K562 (cell line): ENCODE data around the gene SGSM2. TPM values are rescaled to one million over a fixed set of nuclear protein-coding genes. Genes with fewer than 3 reads are reported as not detected.

Source experiments
- BMI1 ChIP-seq: fragments of 150-350 bp; IDR thresholded peaks from 2 replicates; pipeline ENCODE4 v1.6.1; 2014; ENCODE audit warnings: low read length
- CBX1 ChIP-seq: sonication (generic); IDR thresholded peaks from 2 replicates; pipeline ENCODE4 v1.6.1; 2016; ENCODE audit warnings: antibody characterized with exemption, low read depth, mild to moderate bottlenecking
- CCAR2 ChIP-seq: fragments of 200-400 bp; formaldehyde crosslinking; IDR thresholded peaks from 2 replicates; pipeline ENCODE4 v1.6.1; 2017; ENCODE audit warnings: mild to moderate bottlenecking, low read depth, low read length
- GATA2 ChIP-seq: sonication (generic); formaldehyde crosslinking; IDR thresholded peaks from 2 replicates; pipeline ENCODE4 v1.4.0; 2020; ENCODE audit warnings: mild to moderate bottlenecking, missing genetic modification reagents
- HDAC6 ChIP-seq: IDR thresholded peaks from 2 replicates; pipeline ENCODE4 v1.6.1; 2012; ENCODE audit warnings: low read depth, mild to moderate bottlenecking, control low read depth, inconsistent platforms, low read length, moderate library complexity
- HMG20B ChIP-seq: fragments of 250-450 bp; sonication (Bioruptor Pico); IDR thresholded peaks from 2 replicates; pipeline ENCODE4 v1.5.0; 2021; ENCODE audit warnings: mild to moderate bottlenecking
- LEF1 ChIP-seq: fragments of 450-650 bp; IDR thresholded peaks from 2 replicates; pipeline ENCODE4 v1.6.1; 2016; ENCODE audit warnings: mild to moderate bottlenecking
- MAZ ChIP-seq, 2 experiments: fragments of 450-650 bp in 1 of 2; sonication (generic) in 1 of 2; formaldehyde crosslinking; IDR thresholded peaks in 1 of 2; conservative IDR thresholded peaks in 1 of 2; 2 replicates each; pipeline versions ENCODE4 v1.4.0 to v1.5.0; 2020; ENCODE audit warnings: mild to moderate bottlenecking in 1 of 2, missing genetic modification reagents in 1 of 2
- MTA2 ChIP-seq: fragments of 450-650 bp; IDR thresholded peaks from 2 replicates; pipeline ENCODE4 v1.6.1; 2016; ENCODE audit warnings: low read depth
- NFIX ChIP-seq: fragments of 250-450 bp; sonication (Bioruptor Pico); IDR thresholded peaks from 2 replicates; pipeline ENCODE4 v1.4.0; 2020; ENCODE audit warnings: low read depth, mild to moderate bottlenecking, moderate library complexity
- NFRKB ChIP-seq: fragments of 450-650 bp; IDR thresholded peaks from 2 replicates; pipeline ENCODE4 v1.6.1; 2016; ENCODE audit warnings: low read depth
- RFX1 ChIP-seq: fragments of 450-650 bp; IDR thresholded peaks from 2 replicates; pipeline ENCODE4 v1.6.1; 2016; ENCODE audit warnings: mild to moderate bottlenecking, moderate library complexity
- RNF2 ChIP-seq: sonication (generic); IDR thresholded peaks from 2 replicates; pipeline ENCODE4 v1.6.1; 2016
- SIX5 ChIP-seq, 2 experiments: IDR thresholded peaks; 2 replicates each; pipeline ENCODE4 v1.6.1; 2011; ENCODE audit warnings: low read length in 2 of 2, borderline replicate concordance in 1 of 2, low read depth in 1 of 2, mild to moderate bottlenecking in 1 of 2, moderate library complexity in 1 of 2; ENCODE audit not compliant: insufficient read depth in 1 of 2
- SRSF7 ChIP-seq: fragments of 200-400 bp; formaldehyde crosslinking; optimal IDR thresholded peaks from 2 replicates; pipeline ENCODE3; 2017; ENCODE audit warnings: mild to moderate bottlenecking, low read depth, low read length
- TAF7 ChIP-seq: fragments of 450-650 bp; IDR thresholded peaks from 2 replicates; pipeline ENCODE4 v1.6.1; 2016; ENCODE audit warnings: missing genetic modification characterization, missing compliant biosample characterization
- TGIF2 ChIP-seq: sonication (generic); formaldehyde crosslinking; IDR thresholded peaks from 2 replicates; pipeline ENCODE4 v1.8.1; 2022; ENCODE audit warnings: mild to moderate bottlenecking, missing genetic modification reagents, moderate library complexity
- ZNF324 ChIP-seq: fragments of 250-450 bp; sonication (Bioruptor Pico); IDR thresholded peaks from 2 replicates; pipeline ENCODE4 v1.4.0; 2020; ENCODE audit warnings: mild to moderate bottlenecking
- ZNF431 ChIP-seq: sonication (generic); formaldehyde crosslinking; IDR thresholded peaks from 2 replicates; pipeline ENCODE4 v1.8.0; 2022; ENCODE audit warnings: mild to moderate bottlenecking, missing genetic modification reagents
- polyA plus RNA-seq, 8 experiments: library from polyadenylated mRNA; depleted of rRNA in 4 of 8; stranded (reverse) in 5 of 8; unstranded in 3 of 8; fragments of >200 nt; fragmentation: Nextera tagmentation in 2 of 8; fragmentation: Illumina TruSeq in 1 of 8; extraction: Ambion mirVana in 2 of 8; extraction: Trizol in 1 of 8; gene quantifications; 2 replicates each; pipeline versions ENCODE4 v1.2.1 to v1.2.3, GENCODE V29; 2011 to 2014; ENCODE audit warnings: inconsistent platforms in 1 of 8, missing spikeins in 1 of 8
- total RNA-seq, 7 experiments: library from RNA; depleted of rRNA in 6 of 7; stranded (reverse); fragments of >200 nt in 6 of 7; fragmentation: Illumina TruSeq in 2 of 7; extraction: Trizol in 2 of 7; gene quantifications; 2 replicates each; pipeline versions ENCODE4 v1.2.1 to v1.2.3, GENCODE V29; 2011 to 2021; ENCODE audit warnings: low replicate concordance in 1 of 7
- TF ChIP-seq, protein P1 (sequence below): sonication (generic); formaldehyde crosslinking; IDR thresholded peaks from 2 replicates; pipeline ENCODE4 v1.8.0; 2023; ENCODE audit warnings: missing genetic modification reagents, mild to moderate bottlenecking, borderline replicate concordance
- TF ChIP-seq, protein P2 (sequence below): fragments of 450-650 bp; IDR thresholded peaks from 2 replicates; pipeline ENCODE4 v1.6.1; 2016; ENCODE audit warnings: missing biosample characterization, missing genetic modification characterization
- TF ChIP-seq, protein P3 (sequence below): fragments of 450-650 bp; IDR thresholded peaks from 2 replicates; pipeline ENCODE4 v1.6.1; 2017; ENCODE audit warnings: mild to moderate bottlenecking, moderate library complexity
- TF ChIP-seq, protein P4 (sequence below): sonication (generic); formaldehyde crosslinking; IDR thresholded peaks from 2 replicates; pipeline ENCODE4 v1.8.0; 2022; ENCODE audit warnings: mild to moderate bottlenecking, missing genetic modification reagents

SGSM2 gene
- total and polyA plus RNA-seq, 9 of the 15 experiments (the other 6 are each of a cell fraction or from before 2014, with no cell fraction given): 0.20 to 26.3 (median 14.8) TPM

DNA sequence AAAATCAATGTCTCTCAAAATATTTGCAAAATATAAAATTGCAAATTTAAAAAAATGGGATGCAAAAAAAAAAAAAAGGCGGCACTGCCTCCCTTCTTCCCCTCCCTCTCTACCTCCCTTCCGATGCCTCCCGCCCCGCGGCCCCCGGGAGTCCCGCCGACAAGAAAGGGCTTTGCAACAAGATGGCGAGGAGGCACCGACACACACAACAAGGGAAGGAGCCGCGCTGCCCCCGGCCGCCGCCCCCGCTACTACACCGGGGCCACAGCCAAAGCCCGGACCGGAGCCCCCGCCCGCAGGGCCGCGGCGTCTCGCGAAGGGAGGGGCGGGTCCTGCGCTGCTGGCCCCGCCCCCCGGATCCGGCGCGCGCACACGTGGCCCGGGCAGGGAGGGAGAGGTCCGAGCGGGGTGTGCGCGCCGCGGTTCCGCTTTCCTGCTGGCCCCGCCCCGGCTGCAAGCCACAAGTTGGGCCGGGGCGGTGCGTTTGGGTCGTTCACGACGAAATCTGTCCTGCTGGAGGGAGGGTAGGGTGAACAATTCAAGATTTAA, 63.6 kb downstream of the SGSM2 start, which contains the start of gene MNT (continued):
- TF ChIP-seq MTA2 (no peak), TAF7 (tag) (peak; percentile 53), RNF2 (no peak; the same call in 1 of the 2 replicates), ZNF324 (CRISPR knock-in tag) (no peak), CBX1 (0 out of 2 replicates have a peak, but pooled peaks have one; percentile 32), SRSF7 (no peak), SIX5 (IDR thresholded peaks at IDR 0.05; ENCODE audit: borderline replicate concordance in 1 of 2, insufficient read depth in 1 of 2, low read depth in 1 of 2, low read length in 2 of 2) (no peak), BMI1 (no peak), NFRKB (peak; percentile 70), NFIX (CRISPR knock-in tag) (no peak), LEF1 (no peak), TGIF2 (CRISPR knock-in tag) (no peak), MAZ (CRISPR knock-in tag; conservative IDR thresholded peaks at IDR 0.05 in 1 of 2, IDR thresholded peaks at IDR 0.05 in 1 of 2) (peak; percentile 83 to 91), RFX1 (no peak), HMG20B (CRISPR knock-in tag) (no peak), HDAC6 (no peak), GATA2 (CRISPR knock-in tag) (no peak), CCAR2 (no peak), ZNF431 (CRISPR knock-in tag) (no peak)
- TF ChIP-seq, protein P1, sequence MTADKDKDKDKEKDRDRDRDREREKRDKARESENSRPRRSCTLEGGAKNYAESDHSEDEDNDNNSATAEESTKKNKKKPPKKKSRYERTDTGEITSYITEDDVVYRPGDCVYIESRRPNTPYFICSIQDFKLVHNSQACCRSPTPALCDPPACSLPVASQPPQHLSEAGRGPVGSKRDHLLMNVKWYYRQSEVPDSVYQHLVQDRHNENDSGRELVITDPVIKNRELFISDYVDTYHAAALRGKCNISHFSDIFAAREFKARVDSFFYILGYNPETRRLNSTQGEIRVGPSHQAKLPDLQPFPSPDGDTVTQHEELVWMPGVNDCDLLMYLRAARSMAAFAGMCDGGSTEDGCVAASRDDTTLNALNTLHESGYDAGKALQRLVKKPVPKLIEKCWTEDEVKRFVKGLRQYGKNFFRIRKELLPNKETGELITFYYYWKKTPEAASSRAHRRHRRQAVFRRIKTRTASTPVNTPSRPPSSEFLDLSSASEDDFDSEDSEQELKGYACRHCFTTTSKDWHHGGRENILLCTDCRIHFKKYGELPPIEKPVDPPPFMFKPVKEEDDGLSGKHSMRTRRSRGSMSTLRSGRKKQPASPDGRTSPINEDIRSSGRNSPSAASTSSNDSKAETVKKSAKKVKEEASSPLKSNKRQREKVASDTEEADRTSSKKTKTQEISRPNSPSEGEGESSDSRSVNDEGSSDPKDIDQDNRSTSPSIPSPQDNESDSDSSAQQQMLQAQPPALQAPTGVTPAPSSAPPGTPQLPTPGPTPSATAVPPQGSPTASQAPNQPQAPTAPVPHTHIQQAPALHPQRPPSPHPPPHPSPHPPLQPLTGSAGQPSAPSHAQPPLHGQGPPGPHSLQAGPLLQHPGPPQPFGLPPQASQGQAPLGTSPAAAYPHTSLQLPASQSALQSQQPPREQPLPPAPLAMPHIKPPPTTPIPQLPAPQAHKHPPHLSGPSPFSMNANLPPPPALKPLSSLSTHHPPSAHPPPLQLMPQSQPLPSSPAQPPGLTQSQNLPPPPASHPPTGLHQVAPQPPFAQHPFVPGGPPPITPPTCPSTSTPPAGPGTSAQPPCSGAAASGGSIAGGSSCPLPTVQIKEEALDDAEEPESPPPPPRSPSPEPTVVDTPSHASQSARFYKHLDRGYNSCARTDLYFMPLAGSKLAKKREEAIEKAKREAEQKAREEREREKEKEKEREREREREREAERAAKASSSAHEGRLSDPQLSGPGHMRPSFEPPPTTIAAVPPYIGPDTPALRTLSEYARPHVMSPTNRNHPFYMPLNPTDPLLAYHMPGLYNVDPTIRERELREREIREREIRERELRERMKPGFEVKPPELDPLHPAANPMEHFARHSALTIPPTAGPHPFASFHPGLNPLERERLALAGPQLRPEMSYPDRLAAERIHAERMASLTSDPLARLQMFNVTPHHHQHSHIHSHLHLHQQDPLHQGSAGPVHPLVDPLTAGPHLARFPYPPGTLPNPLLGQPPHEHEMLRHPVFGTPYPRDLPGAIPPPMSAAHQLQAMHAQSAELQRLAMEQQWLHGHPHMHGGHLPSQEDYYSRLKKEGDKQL (CRISPR knock-in tag): no peak
- TF ChIP-seq, protein P2, sequence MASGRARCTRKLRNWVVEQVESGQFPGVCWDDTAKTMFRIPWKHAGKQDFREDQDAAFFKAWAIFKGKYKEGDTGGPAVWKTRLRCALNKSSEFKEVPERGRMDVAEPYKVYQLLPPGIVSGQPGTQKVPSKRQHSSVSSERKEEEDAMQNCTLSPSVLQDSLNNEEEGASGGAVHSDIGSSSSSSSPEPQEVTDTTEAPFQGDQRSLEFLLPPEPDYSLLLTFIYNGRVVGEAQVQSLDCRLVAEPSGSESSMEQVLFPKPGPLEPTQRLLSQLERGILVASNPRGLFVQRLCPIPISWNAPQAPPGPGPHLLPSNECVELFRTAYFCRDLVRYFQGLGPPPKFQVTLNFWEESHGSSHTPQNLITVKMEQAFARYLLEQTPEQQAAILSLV (tag): no peak
- TF ChIP-seq, protein P3, sequence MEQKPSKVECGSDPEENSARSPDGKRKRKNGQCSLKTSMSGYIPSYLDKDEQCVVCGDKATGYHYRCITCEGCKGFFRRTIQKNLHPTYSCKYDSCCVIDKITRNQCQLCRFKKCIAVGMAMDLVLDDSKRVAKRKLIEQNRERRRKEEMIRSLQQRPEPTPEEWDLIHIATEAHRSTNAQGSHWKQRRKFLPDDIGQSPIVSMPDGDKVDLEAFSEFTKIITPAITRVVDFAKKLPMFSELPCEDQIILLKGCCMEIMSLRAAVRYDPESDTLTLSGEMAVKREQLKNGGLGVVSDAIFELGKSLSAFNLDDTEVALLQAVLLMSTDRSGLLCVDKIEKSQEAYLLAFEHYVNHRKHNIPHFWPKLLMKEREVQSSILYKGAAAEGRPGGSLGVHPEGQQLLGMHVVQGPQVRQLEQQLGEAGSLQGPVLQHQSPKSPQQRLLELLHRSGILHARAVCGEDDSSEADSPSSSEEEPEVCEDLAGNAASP: no peak
- TF ChIP-seq, protein P4, sequence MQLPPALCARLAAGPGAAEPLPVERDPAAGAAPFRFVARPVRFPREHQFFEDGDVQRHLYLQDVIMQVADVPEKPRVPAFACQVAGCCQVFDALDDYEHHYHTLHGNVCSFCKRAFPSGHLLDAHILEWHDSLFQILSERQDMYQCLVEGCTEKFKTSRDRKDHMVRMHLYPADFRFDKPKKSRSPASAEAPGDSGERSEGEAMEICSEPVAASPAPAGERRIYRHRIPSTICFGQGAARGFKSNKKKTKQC (CRISPR knock-in tag): no peak
